ENCODE data around the gene KMT2B.
"Not testable (repeated sequence)": the region's sequence is repeated elsewhere in the genome, so short reads cannot be mapped to it uniquely, and the experiment has no call there.

The KMT2B gene

DNA sequence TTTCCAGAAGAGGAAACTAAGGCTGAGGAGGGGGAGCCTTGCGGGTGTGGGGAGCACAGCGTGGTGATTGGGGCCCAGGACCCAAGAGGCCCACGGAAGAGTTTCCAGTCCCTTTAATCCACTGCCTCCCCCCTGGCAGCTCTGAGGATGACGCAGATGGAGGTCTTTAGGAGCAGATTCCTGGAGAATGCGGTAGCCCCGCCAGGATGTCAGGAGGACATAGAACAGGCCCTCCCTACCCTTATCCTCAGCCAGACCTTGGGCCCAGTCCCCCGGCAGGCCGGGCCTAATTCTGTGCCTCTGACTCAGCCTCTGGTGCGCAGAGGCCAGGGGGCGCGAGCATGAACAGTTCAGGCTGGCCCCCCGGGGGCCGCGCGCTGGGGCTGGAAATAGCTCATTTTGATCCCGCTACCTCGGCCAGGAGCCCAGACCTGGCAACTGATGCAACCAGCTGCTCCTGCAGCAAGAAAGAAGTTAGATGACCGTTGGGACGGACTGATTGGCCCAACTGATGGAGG lies 39.5 kb downstream of the KMT2B start:
- peak; percentile 91 for DNase-seq (ENCODE audit: low spot score)

DNA sequence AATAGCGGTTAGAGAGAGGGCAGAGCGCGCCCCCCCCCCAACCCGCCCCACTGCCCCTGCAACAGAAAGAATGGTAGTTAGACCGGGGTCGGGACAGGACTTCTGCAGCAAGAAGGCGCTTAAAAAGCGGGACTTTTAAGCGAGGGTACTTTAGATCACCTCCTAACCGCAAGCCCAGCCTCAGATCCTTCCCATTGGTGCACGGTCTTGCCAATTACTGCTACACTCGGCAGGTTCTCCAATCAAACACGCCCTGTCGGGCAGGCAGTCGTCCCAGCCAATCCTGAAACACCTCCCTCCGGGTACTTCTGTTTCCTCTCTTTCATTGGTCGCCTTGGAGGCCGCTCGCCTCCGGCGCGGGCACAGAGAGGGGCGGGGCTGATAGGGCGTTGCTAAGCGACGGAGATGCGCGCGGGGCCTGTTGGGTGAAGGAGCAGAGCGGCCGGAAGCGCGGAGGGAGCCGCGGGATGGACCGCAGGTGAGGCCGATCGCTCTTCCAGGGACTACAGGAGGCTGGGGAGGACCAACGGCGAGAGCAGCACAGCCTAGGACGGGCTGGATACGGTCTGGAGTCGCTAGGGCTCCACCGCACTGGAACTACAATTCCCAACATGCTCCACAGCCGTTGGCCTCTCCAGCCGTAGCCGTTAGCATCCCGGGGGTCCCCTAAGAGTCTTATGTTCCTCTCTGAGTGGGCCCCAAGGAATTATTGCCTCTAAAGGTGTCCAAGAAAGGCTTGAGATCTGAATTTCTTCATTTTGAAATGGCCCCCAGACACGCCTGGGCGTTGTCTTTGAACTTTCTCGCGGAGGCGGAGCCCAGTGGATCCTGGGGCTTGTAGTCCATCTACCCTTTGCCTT lies 40.2 kb downstream of the KMT2B start, which contains the start of gene PROSER3:
TSS of gene PROSER3 (plus strand) at position 428 of the 860 bp plus-strand sequence. CDS start at position 468, 40 bp downstream.
- peak; percentile 99 for DNase-seq (ENCODE audit: low spot score)

DNA sequence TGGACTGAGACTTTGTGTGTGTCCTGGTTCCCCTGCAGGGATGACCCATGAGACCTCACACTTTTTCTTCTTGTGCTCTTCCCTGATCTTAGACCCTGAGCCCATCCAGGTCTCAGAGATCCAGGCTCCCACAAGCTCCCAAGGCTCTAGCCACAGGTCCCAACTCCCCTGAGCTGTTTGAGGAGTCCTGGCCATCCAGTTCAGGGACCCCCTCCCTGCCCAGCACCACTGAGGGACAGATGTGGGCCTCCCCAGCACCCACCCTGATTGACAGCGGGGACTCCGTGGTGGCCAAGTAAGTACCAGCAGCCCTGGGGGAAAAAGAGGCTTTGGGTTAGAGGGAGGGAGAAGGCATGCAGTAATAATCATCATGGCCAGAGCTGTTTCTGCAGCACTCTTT lies 41.9 kb downstream of the KMT2B start:
- no peak for DNase-seq (ENCODE audit: low spot score)

DNA sequence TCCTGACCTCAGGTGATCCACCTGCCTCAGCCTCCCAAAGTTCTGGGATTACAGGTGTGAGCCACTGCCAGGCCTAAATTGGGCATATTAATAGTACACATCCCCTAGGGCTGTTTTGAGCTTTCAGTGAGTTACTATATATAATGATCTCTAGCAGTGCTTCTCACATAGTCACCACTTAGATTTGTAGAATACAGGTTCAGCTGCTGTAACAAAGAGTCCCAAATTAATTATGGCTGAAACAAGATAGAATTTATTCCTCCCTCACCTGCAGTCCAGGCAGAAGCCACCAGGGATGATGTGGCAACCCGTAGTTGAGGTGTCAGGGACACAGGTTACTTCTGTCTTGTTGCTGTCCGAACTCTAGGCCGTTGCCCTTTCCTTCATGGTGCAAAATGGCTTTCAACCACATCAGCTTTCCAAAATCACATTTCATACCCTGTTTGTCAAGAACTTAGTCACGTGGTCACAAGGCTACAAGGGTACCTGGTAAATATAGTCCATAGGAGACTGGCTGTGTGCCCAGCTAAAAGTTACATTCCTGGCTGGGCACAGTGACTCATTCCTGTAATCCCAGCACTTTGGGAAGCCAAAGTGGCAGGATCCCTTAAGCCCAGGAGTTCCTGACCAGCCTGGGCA lies 43.0 kb downstream of the KMT2B start:
- no peak for DNase-seq (ENCODE audit: low spot score)

DNA sequence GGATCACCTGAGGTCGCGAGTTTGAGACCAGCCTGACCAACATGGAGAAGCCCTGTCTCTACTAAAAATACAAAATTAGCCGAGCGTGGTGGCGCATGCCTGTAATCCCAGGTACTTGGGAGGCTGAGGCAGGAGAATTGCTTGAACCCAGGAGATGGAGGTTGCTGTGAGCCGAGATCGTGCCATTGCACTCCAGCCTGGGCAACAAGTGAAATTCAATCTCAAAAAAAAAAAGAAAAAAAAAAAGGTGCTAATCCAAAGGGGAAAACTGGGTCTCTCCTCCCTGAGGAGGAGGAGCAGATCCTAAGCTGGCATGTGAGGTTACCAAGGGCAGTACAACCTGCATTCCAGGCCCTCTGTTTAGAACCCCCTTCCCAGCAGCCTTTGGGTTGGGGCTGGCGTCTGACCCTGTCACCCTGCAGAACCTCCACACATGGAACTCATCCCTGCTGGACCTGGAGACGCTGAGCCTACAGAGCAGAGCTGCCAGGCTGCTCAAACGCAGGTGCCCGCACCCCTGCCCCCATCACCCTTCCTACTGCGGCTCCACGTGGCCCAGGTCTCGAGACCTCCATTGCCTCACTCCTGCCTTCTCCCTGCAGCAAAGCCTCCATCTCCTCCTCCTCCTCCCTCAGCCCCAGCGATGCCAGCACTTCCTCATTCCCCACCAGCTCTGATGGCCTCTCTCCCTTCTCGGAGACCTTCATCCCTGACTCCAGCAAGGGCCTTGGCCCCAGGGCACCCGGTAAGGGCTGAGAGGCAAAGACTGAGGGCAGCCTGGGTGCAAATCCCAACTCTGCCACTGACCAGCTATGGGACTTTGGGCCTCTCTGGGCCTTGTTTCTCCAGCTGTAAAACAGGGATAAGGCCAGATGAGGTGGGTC lies 46.9 kb downstream of the KMT2B start:
- DNase-seq (ENCODE audit: low spot score): no peak

DNA sequence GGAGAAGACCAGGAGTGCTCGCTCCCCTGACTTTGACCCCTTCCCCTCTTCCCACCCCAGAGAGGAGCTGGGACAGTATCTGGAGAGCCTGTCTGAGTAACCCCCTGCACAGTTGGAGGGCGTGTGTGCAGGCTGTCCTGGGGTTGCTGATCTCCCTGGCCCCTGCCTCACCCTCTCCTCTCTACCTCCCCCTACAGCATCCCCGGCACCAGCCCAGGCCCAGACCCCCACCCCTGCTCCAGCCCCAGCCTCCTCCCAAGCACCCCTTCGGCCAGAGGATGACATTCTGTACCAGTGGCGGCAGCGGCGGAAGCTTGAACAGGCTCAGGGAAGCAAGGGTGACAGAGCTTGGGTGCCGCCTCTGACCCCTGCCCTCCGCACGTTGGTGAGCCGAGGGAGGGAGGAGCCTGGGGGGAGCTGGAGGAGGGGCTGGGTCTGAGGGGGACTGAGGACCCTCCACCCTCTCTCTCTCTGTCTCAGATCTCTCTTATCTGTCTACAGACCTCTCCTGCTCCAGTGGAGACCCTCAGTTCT lies 48.8 kb downstream of the KMT2B start:
- no peak for DNase-seq (ENCODE audit: low spot score)

DNA sequence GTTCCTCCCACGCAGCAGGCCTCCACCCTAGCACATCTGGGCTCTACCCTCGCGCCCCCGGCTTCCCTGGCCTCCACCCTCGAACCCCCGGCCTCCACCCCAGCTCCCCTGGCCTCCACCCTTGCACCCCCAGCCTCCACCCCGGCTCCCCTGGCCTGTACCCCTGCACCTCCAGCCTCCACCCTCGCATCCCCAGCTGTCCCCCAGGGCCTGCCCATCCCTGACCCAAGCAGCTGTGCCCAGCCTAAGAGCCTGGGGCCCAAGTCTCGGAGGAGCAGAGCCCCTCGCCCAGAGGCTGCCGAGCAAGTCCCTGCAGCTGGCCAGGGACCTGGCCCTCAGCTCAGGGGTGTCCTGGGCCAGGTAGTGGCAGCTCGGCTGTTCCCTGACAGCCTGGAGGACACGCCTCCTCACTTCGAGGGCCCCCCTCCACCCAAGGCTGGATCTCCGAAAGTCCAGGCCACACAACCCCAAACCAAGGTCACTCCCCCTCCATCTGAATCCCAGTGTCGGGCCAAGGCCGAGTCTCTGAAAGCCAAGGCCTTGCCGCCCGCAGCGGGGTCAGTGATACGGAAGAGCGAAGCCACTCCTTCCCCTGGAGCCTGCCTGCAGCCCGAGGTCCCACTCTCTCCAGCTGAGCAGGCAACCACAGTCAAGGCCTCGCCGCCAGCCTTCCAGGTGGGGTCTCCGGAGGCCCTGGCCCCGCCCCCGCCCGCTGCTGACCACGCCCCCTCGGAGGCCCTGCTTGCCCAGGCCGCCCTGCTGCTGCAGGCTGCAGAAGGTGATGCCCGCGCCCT lies 49.7 kb downstream of the KMT2B start:
- DNase-seq (ENCODE audit: low spot score): no peak

DNA sequence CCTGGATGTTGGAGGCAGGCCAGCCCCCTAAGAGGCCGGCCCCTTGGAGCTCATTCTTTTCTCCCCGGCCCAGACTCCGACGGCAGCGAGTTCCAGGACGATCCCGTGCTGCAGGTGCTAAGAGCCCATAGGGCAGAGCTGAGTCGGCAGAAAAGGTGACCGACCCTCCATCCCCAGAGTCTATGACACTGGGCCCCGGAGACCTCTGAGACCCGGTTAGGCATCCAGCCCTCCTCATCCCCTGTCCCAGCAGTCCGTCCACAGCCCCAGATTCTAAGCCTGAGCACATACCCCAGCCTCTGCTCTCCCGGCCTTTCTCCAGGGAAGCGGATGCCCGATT lies 50.2 kb downstream of the KMT2B start:
- DNase-seq (ENCODE audit: low spot score): no peak

DNA sequence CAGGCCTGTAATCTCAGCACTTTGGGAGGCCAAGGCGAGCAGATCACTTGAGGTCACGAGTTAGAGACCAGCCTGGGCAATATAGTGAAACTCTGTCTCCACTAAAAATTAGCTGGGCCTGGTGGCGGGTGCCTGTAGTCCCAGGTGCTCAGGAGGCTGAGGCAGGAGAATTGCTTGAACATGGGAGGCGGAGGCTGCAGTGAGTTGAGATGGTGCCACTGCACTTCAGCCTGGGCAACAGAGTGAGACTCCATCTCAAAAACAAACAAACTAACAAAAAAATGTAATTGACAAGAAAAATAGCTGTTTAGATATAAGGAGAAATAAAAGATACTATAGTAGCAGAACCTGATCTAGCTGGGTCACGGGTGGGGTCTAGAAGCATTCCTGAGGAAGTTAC lies 54.6 kb downstream of the KMT2B start:
- DNase-seq (ENCODE audit: low spot score): not testable (repeated sequence)

DNA sequence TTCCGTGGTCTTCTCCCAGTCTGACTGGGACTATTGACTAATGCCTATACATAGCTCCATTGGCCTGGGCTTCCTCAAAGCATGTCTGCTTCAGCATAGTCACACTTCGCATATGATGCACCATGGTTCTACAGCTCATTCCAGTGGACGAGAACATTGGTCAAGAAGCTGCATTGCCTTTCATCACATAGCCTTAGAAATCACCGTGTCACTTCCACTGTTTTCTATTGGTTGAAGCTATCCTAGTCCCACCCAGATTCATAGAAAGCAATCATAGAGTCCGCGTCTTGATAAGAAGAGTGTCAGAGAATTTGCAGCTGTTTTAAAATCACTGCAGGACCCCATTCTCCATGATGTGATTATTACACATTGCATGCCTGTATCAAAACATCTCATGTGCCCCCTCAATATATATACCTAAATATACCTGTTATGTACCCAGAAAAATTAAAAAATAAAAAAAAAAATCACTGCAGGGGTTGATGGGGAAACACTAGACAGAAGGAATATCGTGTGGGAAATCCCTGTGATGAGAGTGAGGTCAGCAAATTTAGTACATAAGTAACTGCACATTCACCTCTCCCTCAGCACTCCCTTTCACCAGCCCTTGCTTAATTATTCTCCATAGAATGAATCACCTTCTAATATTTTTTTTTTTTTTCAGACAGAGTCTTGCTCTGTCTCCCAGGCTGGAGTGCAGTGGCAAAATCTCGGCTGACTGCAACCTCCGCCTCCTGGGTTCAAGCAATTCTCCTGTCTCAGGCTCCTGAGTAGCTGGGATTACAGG lies 55.4 kb downstream of the KMT2B start:
- peak; percentile 54 for DNase-seq (ENCODE audit: low spot score)

DNA sequence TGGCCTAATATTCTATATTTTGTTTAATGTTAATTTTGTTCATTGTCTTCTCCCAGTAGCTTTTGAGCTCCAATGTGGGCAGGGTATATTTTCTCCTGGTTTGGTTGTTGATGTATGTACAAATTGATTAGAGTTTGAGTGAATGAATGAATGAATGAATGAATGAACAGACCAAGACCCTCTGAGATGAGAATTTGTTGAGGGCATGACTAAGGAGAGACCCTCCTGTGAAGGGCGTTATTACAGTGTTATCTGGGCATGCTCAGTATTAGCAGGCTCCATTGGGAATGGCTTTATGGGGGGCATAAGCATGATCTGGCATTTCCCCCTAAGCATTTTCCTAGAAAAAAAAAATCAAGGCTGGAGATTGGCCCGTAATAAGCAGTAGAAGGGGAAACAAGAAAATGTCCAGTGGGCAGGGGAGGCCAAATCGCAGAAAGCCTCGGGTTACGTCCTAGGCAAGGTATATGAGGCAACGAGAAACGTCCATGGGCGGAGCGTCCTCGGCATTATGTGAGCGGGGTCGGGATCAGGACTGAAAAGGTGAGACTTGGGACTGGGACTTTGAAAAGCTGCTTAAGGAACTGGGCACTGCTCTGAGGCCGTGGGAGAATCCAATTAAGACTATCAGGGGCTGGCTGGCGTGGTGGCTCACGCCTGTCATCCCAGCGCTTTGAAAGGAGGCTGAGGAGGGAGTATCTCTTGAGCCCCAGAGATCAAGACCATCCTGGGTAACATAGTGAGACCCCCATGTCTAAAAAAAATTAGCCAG lies 56.7 kb downstream of the KMT2B start:
- no peak for DNase-seq (ENCODE audit: low spot score)

DNA sequence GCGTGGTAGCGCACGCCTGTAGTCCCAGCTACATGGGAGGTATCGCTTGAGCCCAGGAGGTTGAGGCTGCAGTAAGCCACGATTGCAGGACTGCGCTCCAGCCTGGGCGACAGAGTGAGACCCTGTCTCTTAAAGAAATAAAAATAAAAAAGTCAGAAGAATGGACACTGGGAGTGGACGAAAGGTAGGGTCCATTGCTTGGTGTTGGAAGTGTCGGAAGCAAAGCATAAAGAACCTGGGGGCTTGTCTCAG lies 57.2 kb downstream of the KMT2B start:
- no peak for DNase-seq (ENCODE audit: low spot score)

DNA sequence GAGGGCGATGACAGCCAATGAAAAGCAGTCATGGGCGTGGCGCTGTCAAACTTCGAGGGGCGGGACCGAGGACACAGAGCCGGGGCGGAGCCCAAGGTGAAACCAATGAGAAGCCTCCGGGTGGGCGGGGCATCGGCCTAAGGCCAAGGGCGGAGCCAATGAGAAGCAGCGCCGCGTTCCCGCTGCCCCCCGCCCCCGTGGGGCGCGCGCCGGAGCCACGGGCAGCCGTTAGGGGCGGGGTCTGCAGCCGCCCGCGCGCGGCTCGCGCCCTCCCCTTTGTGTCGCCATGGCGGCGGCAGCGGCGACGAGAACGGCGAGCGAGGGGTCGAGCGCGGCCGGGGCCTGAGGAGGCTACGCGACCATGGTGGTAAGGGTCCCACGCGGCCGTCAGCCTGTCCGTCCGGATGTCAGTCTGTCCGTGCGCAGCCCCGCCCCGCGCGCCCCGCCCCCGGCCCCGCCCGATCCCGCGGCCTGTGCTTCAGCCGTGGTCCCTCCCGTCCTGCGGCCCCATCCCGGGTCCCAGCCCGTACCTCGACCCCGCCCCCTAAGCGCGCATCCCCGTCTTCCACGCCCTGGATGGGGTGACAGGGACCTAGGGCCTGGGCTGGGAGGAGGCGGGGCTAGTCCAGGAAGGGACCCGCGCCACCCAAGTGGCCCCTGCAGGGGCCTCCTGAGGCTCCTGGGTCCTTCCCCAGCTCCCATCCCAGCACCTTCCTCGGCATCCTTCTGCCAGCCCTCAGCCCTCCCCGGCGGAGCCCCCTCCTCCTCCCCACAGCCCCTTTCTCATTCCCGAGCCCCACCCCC lies 57.7 kb downstream of the KMT2B start, which contains the start of gene ARHGAP33:
TSS of gene ARHGAP33 (plus strand) at position 267 of the 804 bp plus-strand sequence. CDS start at position 362, 95 bp downstream.
- peak; percentile 98 for DNase-seq (ENCODE audit: low spot score)

DNA sequence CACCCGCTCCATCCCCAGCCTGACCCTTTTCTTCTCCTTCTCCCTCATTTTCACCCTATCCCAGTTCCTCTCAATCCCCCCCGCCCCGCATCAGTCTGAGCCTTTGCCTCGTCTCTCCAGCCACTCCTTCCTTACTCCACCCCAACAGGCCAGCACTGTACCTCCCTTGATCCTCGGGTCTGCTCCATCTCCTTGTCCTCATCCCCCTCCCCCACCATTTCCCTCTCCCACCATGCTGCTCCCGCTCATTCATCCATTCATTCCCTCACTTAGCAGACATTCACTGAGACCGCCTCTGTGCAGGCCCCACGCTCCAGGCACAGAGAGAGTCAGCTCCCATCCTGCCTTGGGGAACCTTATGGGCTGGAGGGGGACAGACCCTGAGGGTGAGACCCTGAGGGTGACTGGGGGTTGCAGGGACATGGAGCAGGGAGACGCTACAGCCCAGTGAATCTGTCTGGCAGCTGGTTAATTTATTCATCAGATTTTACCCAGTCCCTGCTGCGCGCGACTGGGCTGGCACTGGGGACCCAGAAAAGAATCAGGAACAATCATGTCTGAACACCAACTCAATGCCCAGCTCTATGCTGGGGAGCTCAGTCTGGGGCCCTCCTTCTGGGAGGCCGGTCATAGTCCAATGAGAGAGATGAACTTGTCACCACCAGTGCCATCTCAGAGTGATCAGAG lies 58.4 kb downstream of the KMT2B start:
- DNase-seq (ENCODE audit: low spot score): no peak

DNA sequence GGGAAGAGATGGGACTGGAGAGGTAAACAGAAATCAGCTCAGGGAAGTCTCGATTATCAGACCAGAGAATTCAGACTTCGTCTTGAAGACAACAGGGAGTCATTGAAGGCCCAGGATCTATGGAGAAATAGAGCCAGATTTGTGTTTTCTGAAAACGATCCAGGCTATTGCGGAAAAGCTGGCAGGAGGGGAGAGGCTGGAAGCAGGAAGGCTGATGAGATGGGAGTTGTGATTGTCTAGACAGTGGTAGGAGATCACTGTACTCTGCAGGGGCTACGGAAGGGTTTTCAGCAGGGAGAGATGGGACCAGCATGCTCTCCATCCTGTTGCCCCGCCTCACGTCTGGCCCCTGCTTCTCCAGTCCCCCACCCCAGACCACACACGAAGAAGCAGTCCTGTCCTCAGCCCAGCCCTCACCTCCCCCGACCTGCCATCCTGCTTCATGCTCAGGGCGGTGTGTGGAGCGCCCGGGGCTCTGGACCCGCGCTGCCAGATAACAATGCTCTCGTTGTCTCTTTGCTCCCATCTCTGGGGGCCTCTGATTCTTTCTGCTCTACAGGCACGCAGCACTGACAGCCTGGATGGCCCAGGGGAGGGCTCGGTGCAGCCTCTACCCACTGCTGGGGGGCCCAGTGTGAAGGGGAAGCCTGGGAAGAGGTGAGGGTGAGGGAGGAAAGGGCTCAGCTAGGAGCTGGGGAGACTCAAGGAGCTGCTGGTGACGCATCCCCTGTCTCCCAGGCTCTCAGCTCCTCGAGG lies 59.5 kb downstream of the KMT2B start:
- DNase-seq (ENCODE audit: low spot score): no peak

DNA sequence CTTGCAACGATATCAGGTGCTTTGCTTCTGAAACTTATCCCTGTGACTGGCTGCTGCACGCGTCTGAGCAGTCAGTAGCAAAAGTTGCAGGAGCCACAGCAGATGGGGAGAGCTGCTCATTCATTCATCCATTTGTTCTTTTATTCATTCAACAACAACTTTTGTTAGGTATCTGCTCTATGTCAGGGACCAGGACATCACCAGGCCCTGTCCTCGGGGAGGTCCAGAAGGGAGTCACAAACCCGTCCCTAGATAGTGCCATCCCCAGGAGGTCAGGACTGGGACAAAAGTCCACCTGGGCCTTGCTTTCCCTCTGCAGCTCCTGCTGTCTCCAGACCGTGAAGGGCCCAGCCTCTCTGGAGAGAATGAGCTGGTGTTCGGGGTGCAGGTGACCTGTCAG lies 60.2 kb downstream of the KMT2B start:
- no peak for DNase-seq (ENCODE audit: low spot score)

DNA sequence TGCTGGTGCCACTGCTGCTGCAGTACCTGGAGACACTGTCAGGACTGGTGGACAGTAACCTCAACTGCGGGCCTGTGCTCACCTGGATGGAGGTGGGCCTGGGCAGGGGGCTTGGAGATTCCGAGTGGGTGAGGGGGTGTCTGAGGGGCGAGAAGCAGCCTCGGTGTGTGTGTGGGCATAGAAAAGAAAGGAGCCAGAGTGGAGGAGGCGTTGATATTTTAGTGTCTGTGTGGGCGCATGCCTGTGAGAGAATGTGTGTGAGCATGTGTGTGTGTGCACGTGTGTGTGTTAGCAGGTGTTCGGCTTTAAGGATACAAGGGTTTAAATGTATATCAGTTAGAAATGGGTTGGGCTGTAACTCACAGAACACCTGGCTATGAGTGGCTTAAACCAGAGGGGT lies 61.2 kb downstream of the KMT2B start:
- DNase-seq (ENCODE audit: low spot score): no peak

DNA sequence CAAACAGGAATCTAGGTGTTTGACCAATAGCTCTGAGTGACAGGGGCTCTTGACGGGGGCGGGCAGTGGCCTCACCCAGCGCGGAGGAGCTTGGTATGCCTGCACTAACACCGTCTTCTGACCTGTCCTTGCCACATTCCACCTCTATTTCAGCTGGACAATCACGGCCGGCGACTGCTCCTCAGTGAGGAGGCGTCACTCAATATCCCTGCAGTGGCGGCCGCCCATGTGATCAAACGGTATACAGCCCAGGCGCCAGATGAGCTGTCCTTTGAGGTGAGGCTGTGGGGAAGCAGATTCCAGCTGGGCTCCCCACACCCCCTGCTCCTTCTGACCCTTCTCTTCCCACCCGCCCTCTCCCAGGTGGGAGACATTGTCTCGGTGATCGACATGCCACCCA lies 62.3 kb downstream of the KMT2B start:
- no peak for DNase-seq (ENCODE audit: low spot score)
